Left renal cortex interstitium (tissue), 4 donors: ENCODE data around the gene CGNL1. TPM values are rescaled to one million over a fixed set of nuclear protein-coding genes. Genes with fewer than 3 reads are reported as not detected.
A peak's percentile ranks its signal among the peaks of the same experiment; 100 is the strongest.

Source experiments
- DNase-seq, 4 donors: peaks; one replicate each; pipeline ENCODE4 v3.0.0-alpha.2; 2013; ENCODE audit warnings: low read depth in 4 of 4, low spot score in 2 of 4, missing footprints in 1 of 4
- polyA plus RNA-seq, 4 donors: library from polyadenylated mRNA; unstranded; fragments of 120-200 nt; gene quantifications; one replicate each; pipeline ENCODE4 v1.2.1, GENCODE V29; 2013; ENCODE audit not compliant: insufficient read length in 4 of 4

Gene CGNL1
- polyA plus RNA-seq: 10 to 100 TPM; 59.7 to 67.1 (median 62.9) TPM

- DNase-seq: peak in 1 of 4 donors; percentile 53
Measured at GRCh38 chr15:57375827-57376695, at the start of gene CGNL1. Gene CGNL1 (plus strand): TSS chr15:57376505. CDS start chr15:57438000, 61,495 bp downstream.

- DNase-seq: no peak
Measured at GRCh38 chr15:57327985-57328471, 48.3 kb upstream of the CGNL1 start.

GRCh38 chr15:57328479-57328878, 47.8 kb upstream of the CGNL1 start:
- no peak for DNase-seq

- DNase-seq: no peak
Measured at GRCh38 chr15:57328897-57329296, 47.4 kb upstream of the CGNL1 start.

- no peak for DNase-seq
Measured at GRCh38 chr15:57329582-57330367, 46.5 kb upstream of the CGNL1 start.

- DNase-seq: no peak
Measured at GRCh38 chr15:57330619-57331340, 45.5 kb upstream of the CGNL1 start.

- no peak for DNase-seq
Measured at GRCh38 chr15:57332326-57332725, 44.0 kb upstream of the CGNL1 start.

GRCh38 chr15:57333487-57333886, 42.8 kb upstream of the CGNL1 start:
- no peak for DNase-seq

- DNase-seq: no peak
Measured at GRCh38 chr15:57334257-57334656, 42.0 kb upstream of the CGNL1 start.

- no peak for DNase-seq
Measured at GRCh38 chr15:57335293-57335715, 41.0 kb upstream of the CGNL1 start.

- no peak for DNase-seq
Measured at GRCh38 chr15:57335719-57336118, 40.6 kb upstream of the CGNL1 start.

- DNase-seq: no peak
Measured at GRCh38 chr15:57337868-57338411, 38.4 kb upstream of the CGNL1 start.

GRCh38 chr15:57339321-57339720, 37.0 kb upstream of the CGNL1 start:
- DNase-seq: no peak

GRCh38 chr15:57340682-57341259, 35.5 kb upstream of the CGNL1 start:
- peak in 1 of 4 donors; percentile 53 for DNase-seq

GRCh38 chr15:57343048-57343447, 33.3 kb upstream of the CGNL1 start:
- no peak for DNase-seq

GRCh38 chr15:57343498-57343897, 32.8 kb upstream of the CGNL1 start:
- DNase-seq: no peak

- no peak for DNase-seq
Measured at GRCh38 chr15:57344282-57344681, 32.0 kb upstream of the CGNL1 start.

- DNase-seq: no peak
Measured at GRCh38 chr15:57345584-57345983, 30.7 kb upstream of the CGNL1 start.

- no peak for DNase-seq
Measured at GRCh38 chr15:57348081-57348480, 28.2 kb upstream of the CGNL1 start.
